Cerebellar cortex (tissue), 1 donor: ENCODE results near the gene TPGS1.

ENCODE experiments used
- DNase-seq: peaks from one replicate; pipeline ENCODE4 v3.0.0-alpha.2; 2015; ENCODE audit warnings: low spot score

TPGS1 gene

GRCh38 chr19:507286-508203 is at the start of gene TPGS1:
Gene TPGS1 (plus strand): TSS chr19:507497. CDS start chr19:507507, 10 bp downstream.
- DNase-seq: peak; percentile 80

- DNase-seq: no peak
Observed at GRCh38 chr19:457636-458035, 49.7 kb upstream of the TPGS1 start.

GRCh38 chr19:458091-459042 is 48.9 kb upstream of the TPGS1 start:
- no peak for DNase-seq

GRCh38 chr19:459724-460511 is 47.4 kb upstream of the TPGS1 start:
- DNase-seq: peak; percentile 23

GRCh38 chr19:460877-461720 is 46.2 kb upstream of the TPGS1 start, which contains the start of gene SHC2:
Gene SHC2 (minus strand): TSS chr19:461033. CDS start chr19:460996, 37 bp downstream.
- no peak for DNase-seq

GRCh38 chr19:461721-462551 is 45.4 kb upstream of the TPGS1 start:
- no peak for DNase-seq

GRCh38 chr19:463483-464207 is 43.7 kb upstream of the TPGS1 start:
- DNase-seq: no peak

GRCh38 chr19:464208-464545 is 43.1 kb upstream of the TPGS1 start:
- DNase-seq: no peak

GRCh38 chr19:465056-465816 is 42.1 kb upstream of the TPGS1 start:
- no peak for DNase-seq

GRCh38 chr19:467554-467953 is 39.7 kb upstream of the TPGS1 start:
- no peak for DNase-seq

- no peak for DNase-seq
Observed at GRCh38 chr19:468587-469256, 38.6 kb upstream of the TPGS1 start.

- no peak for DNase-seq
Observed at GRCh38 chr19:469833-470232, 37.5 kb upstream of the TPGS1 start.

- no peak for DNase-seq
Observed at GRCh38 chr19:470701-471100, 36.6 kb upstream of the TPGS1 start.

GRCh38 chr19:472005-472858 is 35.1 kb upstream of the TPGS1 start:
- DNase-seq: no peak

GRCh38 chr19:474126-475078 is 32.9 kb upstream of the TPGS1 start:
- no peak for DNase-seq

GRCh38 chr19:475360-475759 is 31.9 kb upstream of the TPGS1 start:
- DNase-seq: no peak
